ENCODE results near the gene GRM4.

The GRM4 gene

GRCh38 chr6:33980176-33981175 is 165.4 kb downstream of the GRM4 start:
- no peak overlapping the region for H3K4me3 ChIP-seq (ENCODE audit: control insufficient read depth, low read depth, low read length)
- no peak for TF ChIP-seq CTCF (IDR thresholded peaks at IDR 0.05; ENCODE audit: control insufficient read depth, insufficient read depth, low read depth, low read length, missing control alignments)
- DNase-seq (ENCODE audit: low read depth) = no peak

- no peak for TF ChIP-seq CTCF (IDR thresholded peaks at IDR 0.05; ENCODE audit: control insufficient read depth, insufficient read depth, low read depth, low read length, missing control alignments)
- H3K4me3 ChIP-seq (ENCODE audit: control insufficient read depth, low read depth, low read length) = no peak overlapping the region
- no peak for DNase-seq (ENCODE audit: low read depth)
Observed at GRCh38 chr6:33979750-33980149, 166.1 kb downstream of the GRM4 start.

GRCh38 chr6:33978412-33979150 is 167.3 kb downstream of the GRM4 start:
- no peak overlapping the region for H3K4me3 ChIP-seq (ENCODE audit: control insufficient read depth, low read depth, low read length)
- TF ChIP-seq CTCF (IDR thresholded peaks at IDR 0.05; ENCODE audit: control insufficient read depth, insufficient read depth, low read depth, low read length, missing control alignments) = no peak
- no peak for DNase-seq (ENCODE audit: low read depth)

GRCh38 chr6:33977606-33978411 is 168.1 kb downstream of the GRM4 start:
- no peak for TF ChIP-seq CTCF (IDR thresholded peaks at IDR 0.05; ENCODE audit: control insufficient read depth, insufficient read depth, low read depth, low read length, missing control alignments)
- H3K4me3 ChIP-seq (ENCODE audit: control insufficient read depth, low read depth, low read length) = no peak overlapping the region
- DNase-seq (ENCODE audit: low read depth) = no peak

- no peak for DNase-seq (ENCODE audit: low read depth)
Observed at GRCh38 chr6:33976437-33977360, 169.2 kb downstream of the GRM4 start.

More at GRCh38 chr6:33976437-33977360, 169.2 kb downstream of the GRM4 start:
- no peak for TF ChIP-seq CTCF (IDR thresholded peaks at IDR 0.05; ENCODE audit: control insufficient read depth, insufficient read depth, low read depth, low read length, missing control alignments)
- no peak overlapping the region for H3K4me3 ChIP-seq (ENCODE audit: control insufficient read depth, low read depth, low read length)
